GM21737 (cell line): Measurements from ENCODE around the gene HDHD3.
"Not testable (repeated sequence)": the region's sequence is repeated elsewhere in the genome, so short reads cannot be mapped to it uniquely, and the experiment has no call there.

ENCODE experiments used
- ATAC-seq: cut with Tn5 transposase; IDR thresholded peaks from one replicate; pipeline ENCODE4 v1.9.1; 2021; ENCODE audit warnings: mild to moderate bottlenecking, moderate library complexity; ENCODE audit not compliant: unreplicated experiment

Gene HDHD3

GRCh38 chr9:113390192-113390960 lies 13.6 kb upstream of the HDHD3 start:
- no peak for ATAC-seq

- no peak for ATAC-seq
These were observed 12.7 kb upstream of the HDHD3 start for GRCh38 chr9:113389451-113389850.

DNA sequence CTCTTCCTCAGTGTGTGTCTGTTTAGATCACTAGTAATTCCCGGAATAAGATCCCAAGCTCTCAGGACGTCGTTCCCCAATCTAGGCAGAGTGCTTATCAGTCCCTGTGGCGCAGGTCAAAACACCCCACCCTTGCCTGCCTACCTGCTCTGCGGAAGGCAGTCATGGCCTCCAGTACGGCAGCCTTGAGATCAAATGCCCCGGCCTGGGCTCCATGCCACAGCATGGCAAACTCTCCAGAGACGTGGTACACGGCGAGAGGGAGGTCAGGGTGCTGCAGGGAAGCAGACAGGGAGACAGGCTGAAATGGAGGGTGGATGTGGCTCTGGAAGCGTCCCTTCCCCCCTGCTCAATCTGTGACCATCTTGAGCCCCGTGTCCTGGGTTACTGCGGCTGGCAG lies 12.0 kb upstream of the HDHD3 start:
- ATAC-seq, result no peak

GRCh38 chr9:113387560-113388230 lies 10.9 kb upstream of the HDHD3 start:
- ATAC-seq, result no peak

- no peak for ATAC-seq
These were observed 10.0 kb upstream of the HDHD3 start for GRCh38 chr9:113386571-113387393.

DNA sequence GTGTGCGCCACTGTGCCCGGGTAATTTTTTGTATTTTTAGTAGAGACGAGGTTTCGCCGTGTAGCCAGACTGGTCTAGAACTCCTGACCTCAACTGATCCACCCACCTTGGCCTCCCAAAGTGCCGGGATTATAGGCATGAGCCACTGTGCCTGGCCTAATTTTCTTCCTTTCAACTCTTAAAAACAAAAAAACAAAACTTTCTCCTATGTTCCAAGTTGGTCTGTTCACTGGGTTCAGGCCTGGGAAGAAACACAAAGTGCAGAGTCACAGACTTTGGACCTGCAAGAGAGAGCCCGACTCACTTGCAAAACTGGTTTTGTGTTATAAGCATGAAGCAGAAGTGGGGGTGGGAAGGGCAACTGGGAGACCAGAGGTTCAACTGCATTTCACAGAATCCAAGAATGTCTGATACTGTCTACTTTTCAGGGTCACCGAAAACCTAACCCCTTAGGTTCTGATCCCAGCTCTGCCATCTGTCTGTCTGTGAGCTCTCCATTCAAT lies 5.2 kb upstream of the HDHD3 start:
- no peak for ATAC-seq

DNA sequence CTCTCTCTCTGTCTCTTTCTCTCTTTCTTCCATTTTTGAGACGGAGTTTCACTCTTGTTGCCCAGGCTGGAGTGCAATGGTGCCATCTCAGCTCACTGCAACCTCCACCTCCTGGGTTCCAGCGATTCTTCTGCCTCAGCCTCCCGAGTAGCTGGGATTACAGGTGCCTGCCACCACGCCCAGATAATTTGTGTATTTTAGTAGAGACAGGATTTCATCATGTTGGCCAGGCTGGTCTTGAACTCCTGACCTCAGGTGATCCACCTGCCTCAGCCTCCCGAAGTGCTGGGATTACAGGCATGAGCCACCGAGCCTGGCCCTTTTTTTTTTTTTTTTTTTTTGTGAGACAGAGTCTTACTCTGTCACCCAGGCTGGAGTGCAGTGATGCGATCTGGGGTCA lies 4.7 kb upstream of the HDHD3 start:
- not testable (repeated sequence) for ATAC-seq

DNA sequence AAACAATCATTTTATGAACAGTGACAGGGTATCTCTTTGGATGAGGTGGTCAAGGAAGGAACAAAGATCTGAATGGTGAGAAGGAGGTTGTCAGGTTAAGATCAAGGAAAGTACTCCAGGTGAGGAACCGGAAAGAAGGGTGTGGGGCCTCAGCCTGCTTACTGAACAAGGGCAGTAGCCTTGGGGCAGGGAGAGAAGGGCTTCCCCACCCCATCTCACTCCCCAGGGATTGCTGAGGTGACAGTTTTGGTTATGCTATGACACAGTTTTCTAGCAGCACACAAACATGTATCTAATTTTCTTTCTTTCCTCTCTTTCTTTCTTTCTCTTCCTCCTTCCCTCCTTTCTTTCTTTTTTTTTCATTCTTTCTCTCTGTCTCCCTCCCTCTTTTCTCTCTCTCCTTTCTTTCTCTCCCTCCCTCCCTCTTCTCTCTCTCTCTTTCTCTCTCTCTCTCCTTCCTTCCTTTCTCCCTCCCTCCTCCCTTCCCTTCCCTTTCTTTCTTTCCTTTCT lies 4.1 kb upstream of the HDHD3 start:
- peak; percentile 53 for ATAC-seq

- not testable (repeated sequence) for ATAC-seq
These were observed 3.0 kb upstream of the HDHD3 start for GRCh38 chr9:113379829-113380210.

GRCh38 chr9:113379094-113379828 lies 2.5 kb upstream of the HDHD3 start:
- ATAC-seq, result not testable (repeated sequence)

- ATAC-seq, result no peak
These were observed 1.4 kb downstream of the HDHD3 start for GRCh38 chr9:113375057-113376023.

DNA sequence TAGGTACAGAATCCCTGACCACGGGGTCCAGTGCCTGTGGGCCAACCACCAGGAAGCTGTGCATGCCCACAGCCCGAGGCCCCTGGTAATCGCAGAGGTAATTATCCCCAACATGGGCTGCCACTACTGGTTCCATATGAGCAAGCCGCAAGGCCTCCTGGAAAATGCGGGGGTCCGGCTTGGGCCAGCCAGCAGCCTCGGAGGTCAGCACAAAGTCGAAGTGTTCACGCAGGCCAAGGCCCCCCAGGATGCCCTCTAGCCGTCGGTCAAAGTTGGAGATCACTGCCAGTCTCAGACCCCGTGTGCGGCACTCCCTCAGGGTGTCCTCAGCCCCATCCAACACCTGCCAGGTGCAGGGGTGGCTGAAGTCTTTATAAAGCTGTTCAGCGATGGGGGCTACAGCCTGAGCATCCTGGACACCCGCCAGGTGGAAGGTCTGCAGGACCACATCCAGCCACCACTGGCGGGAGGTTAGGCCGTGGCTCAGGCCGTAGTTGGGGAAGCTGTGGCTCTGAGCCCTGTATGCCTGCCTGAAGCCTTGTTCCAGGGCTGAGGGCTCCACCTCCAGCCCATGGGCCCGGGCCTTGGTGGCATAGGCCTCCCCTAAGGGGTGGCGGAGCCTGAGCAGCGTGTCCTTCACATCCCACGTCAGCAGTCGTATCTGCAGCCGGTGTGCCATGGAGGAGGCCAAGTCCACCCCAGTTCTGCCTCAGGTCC lies 3.0 kb downstream of the HDHD3 start:
- ATAC-seq, result no peak

- no peak for ATAC-seq
These were observed 3.5 kb downstream of the HDHD3 start for GRCh38 chr9:113373256-113373655.

- no peak for ATAC-seq
These were observed 4.7 kb downstream of the HDHD3 start for GRCh38 chr9:113372059-113372458.

GRCh38 chr9:113370806-113371325 lies 5.9 kb downstream of the HDHD3 start:
- no peak for ATAC-seq

GRCh38 chr9:113369855-113370140 lies 7.0 kb downstream of the HDHD3 start:
- no peak for ATAC-seq

GRCh38 chr9:113368982-113369854 lies 7.6 kb downstream of the HDHD3 start:
- ATAC-seq, result no peak
